Keratinocyte (primary cell): ENCODE results near the gene CGB5. TPM values are rescaled to one million over a fixed set of nuclear protein-coding genes. Genes with fewer than 3 reads are reported as not detected.

Source experiments
- DNase-seq: peaks from one replicate; pipeline ENCODE4 v3.0.0-alpha.2; 2011; ENCODE audit warnings: low read depth, missing footprints, low spot score
- FAIRE-seq: peaks from 2 replicates; lab custom pipeline; 2011; peaks lifted over from hg19 to GRCh38; lab: Jason Lieb, UNC
- H2AFZ ChIP-seq: 2 replicates; pipeline ENCODE4 v1.6.0; 2012; ENCODE audit warnings: low read length, control low read depth, inconsistent platforms; ENCODE audit not compliant: control insufficient read depth
- H3K27ac ChIP-seq: 2 replicates; pipeline ENCODE4 v1.5.1; 2011; ENCODE audit warnings: low read length; ENCODE audit not compliant: control insufficient read depth, insufficient read depth
- H3K27me3 ChIP-seq: 3 replicates; pipeline ENCODE4 v1.6.0; 2011; ENCODE audit warnings: low read length; ENCODE audit not compliant: control insufficient read depth, insufficient read depth; ENCODE audit errors: extremely low read depth
- H3K36me3 ChIP-seq, 2 experiments: 2 replicates in 1 of 2; 3 replicates in 1 of 2; pipeline ENCODE4 v1.5.1; 2011; ENCODE audit warnings: low read length in 2 of 2, mild to moderate bottlenecking in 1 of 2; ENCODE audit not compliant: control insufficient read depth in 2 of 2, insufficient read depth in 2 of 2; ENCODE audit errors: extremely low read depth in 1 of 2
- H3K4me1 ChIP-seq: 3 replicates; pipeline ENCODE4 v1.5.1; 2011; ENCODE audit warnings: low read length; ENCODE audit not compliant: control insufficient read depth, insufficient read depth; ENCODE audit errors: extremely low read depth
- H3K4me2 ChIP-seq: 3 replicates; pipeline ENCODE4 v1.6.0; 2011; ENCODE audit warnings: low read depth, low read length; ENCODE audit not compliant: control insufficient read depth, insufficient read depth; ENCODE audit errors: extremely low read depth
- H3K4me3 ChIP-seq, 3 experiments: fragments of 200-600 bp in 1 of 3; sonication (generic) in 1 of 3; 2 replicates in 2 of 3; 3 replicates in 1 of 3; pipeline ENCODE4 v1.5.1; 2011 to 2016; ENCODE audit warnings: low read length in 3 of 3, mild to moderate bottlenecking in 3 of 3, control low read depth in 2 of 3, inconsistent platforms in 1 of 3, low read depth in 1 of 3, mixed read lengths in 1 of 3, mixed run types in 1 of 3, moderate library complexity in 1 of 3; ENCODE audit not compliant: control insufficient read depth in 2 of 3, insufficient read depth in 2 of 3; ENCODE audit errors: extremely low read depth in 1 of 3
- H3K79me2 ChIP-seq: 2 replicates; pipeline ENCODE4 v1.6.0; 2012; ENCODE audit warnings: low read length; ENCODE audit not compliant: control insufficient read depth, insufficient read depth
- H3K9ac ChIP-seq: 3 replicates; pipeline ENCODE4 v1.6.0; 2011; ENCODE audit warnings: low read length; ENCODE audit not compliant: control insufficient read depth, insufficient read depth; ENCODE audit errors: extremely low read depth
- H3K9me1 ChIP-seq: 3 replicates; pipeline ENCODE4 v1.6.0; 2011; ENCODE audit warnings: low read length; ENCODE audit not compliant: control insufficient read depth, insufficient read depth; ENCODE audit errors: extremely low read depth
- H3K9me3 ChIP-seq: 2 replicates; pipeline ENCODE4 v1.5.1; 2012; ENCODE audit warnings: low read depth, low read length; ENCODE audit not compliant: control insufficient read depth
- H4K20me1 ChIP-seq: 3 replicates; pipeline ENCODE4 v1.6.0; 2011; ENCODE audit warnings: low read length; ENCODE audit not compliant: control insufficient read depth, insufficient read depth; ENCODE audit errors: extremely low read depth
- EZH2 ChIP-seq: IDR thresholded peaks from one replicate; pipeline ENCODE4 v1.6.1; 2012; ENCODE audit warnings: inconsistent platforms, mild to moderate bottlenecking, low read length, moderate library complexity
- dilution Hi-C: fragments of 300-500 bp; cut with MboI; formaldehyde crosslinking; loops from one replicate; pipeline ENCODE4 v1.7.0; 2020; ENCODE audit warnings: low sequenced_read_pairs; ENCODE audit not compliant: extremely low pct_ligation_motif_present
- polyA plus RNA-seq, 5 experiments: library from polyadenylated mRNA; depleted of rRNA in 3 of 5; stranded (reverse) in 3 of 5; stranded (forward) in 1 of 5; unstranded in 1 of 5; fragments of >200 nt; gene quantifications; 1 replicate in 1 of 5; 2 replicates in 3 of 5; 3 replicates in 1 of 5; pipeline versions ENCODE4 v1.2.1 to v1.2.3, GENCODE V29; 2011 to 2012; ENCODE audit warnings: missing spikeins in 2 of 5, low read depth in 1 of 5, low replicate concordance in 1 of 5
- TF ChIP-seq, protein P1 (sequence below), 3 experiments: IDR thresholded peaks in 1 of 3; conservative IDR thresholded peaks in 1 of 3; optimal IDR thresholded peaks in 1 of 3; 2 replicates in 2 of 3; 3 replicates in 1 of 3; pipeline versions ENCODE3 to v1.5.1; 2011; ENCODE audit warnings: low read length in 3 of 3, mild to moderate bottlenecking in 3 of 3, moderate library complexity in 2 of 3, control low read depth in 1 of 3, inconsistent platforms in 1 of 3; ENCODE audit not compliant: insufficient read depth in 2 of 3; ENCODE audit errors: extremely low read depth in 1 of 3

Gene CGB5
- polyA plus RNA-seq, 1 donor (not counting 4 experiments of a cell fraction or from before 2014, with no cell fraction given), result 0.21 TPM

GRCh38 chr19:49057636-49058234 lies 14.1 kb downstream of the CGB5 start, which contains the start of gene CGB7:
TSS of gene CGB7 (minus strand) at chr19:49057749. CDS start at chr19:49055375, 2,374 bp downstream.
- peak within 1 kb of the TSS; percentile 41 for H2AFZ ChIP-seq
- H3K9me1 ChIP-seq, result peaks cover 2% of the 10 kb centered on the region
- no peaks in the 10 kb centered on the region for H3K9me3 ChIP-seq
- peak within 1 kb of the TSS; percentile 79 for H3K9ac ChIP-seq
- FAIRE-seq (no peak), DNase-seq (no peak)
- no peaks in the 10 kb centered on the region for H3K27me3 ChIP-seq
- H3K4me3 ChIP-seq, result peak within 1 kb of the TSS; percentile 52 to 79 (median 68)
- dilution Hi-C loops, result no loop called here
- peaks cover 1 to 3% of the 10 kb centered on the region in 2 experiments for H3K36me3 ChIP-seq
- H3K4me2 ChIP-seq, result peak within 1 kb of the TSS; percentile 95
- no peaks in the 10 kb centered on the region for H3K79me2 ChIP-seq
- H4K20me1 ChIP-seq, result no peaks in the 10 kb centered on the region
- no peak for TF ChIP-seq EZH2
- TF ChIP-seq, protein P1, sequence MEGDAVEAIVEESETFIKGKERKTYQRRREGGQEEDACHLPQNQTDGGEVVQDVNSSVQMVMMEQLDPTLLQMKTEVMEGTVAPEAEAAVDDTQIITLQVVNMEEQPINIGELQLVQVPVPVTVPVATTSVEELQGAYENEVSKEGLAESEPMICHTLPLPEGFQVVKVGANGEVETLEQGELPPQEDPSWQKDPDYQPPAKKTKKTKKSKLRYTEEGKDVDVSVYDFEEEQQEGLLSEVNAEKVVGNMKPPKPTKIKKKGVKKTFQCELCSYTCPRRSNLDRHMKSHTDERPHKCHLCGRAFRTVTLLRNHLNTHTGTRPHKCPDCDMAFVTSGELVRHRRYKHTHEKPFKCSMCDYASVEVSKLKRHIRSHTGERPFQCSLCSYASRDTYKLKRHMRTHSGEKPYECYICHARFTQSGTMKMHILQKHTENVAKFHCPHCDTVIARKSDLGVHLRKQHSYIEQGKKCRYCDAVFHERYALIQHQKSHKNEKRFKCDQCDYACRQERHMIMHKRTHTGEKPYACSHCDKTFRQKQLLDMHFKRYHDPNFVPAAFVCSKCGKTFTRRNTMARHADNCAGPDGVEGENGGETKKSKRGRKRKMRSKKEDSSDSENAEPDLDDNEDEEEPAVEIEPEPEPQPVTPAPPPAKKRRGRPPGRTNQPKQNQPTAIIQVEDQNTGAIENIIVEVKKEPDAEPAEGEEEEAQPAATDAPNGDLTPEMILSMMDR (optimal IDR thresholded peaks at IDR 0.05 in 1 of 3, IDR thresholded peaks at IDR 0.05 in 1 of 3, conservative IDR thresholded peaks at IDR 0.05 in 1 of 3; ENCODE audit: extremely low read depth in 1 of 3, insufficient read depth in 2 of 3, low read length in 3 of 3), result no peak
- peak within 1 kb of the TSS; percentile 40 for H3K27ac ChIP-seq
- H3K4me1 ChIP-seq, result peaks cover 14% of the 10 kb centered on the region

GRCh38 chr19:49058562-49058961 lies 14.9 kb downstream of the CGB5 start:
- no peak for DNase-seq
- no peak overlapping the region for H3K9ac ChIP-seq
- H3K79me2 ChIP-seq, result no peaks in the 10 kb centered on the region
- no peak overlapping the region for H2AFZ ChIP-seq
- no peak overlapping the region for H3K4me3 ChIP-seq
- H3K36me3 ChIP-seq, result peaks cover 3 to 4% of the 10 kb centered on the region in 2 experiments
- H3K4me1 ChIP-seq, result peaks cover 16% of the 10 kb centered on the region
- H3K9me1 ChIP-seq, result peaks cover 2% of the 10 kb centered on the region
- dilution Hi-C loops, result no loop called here
- peak overlapping the region; percentile 10 for H3K4me2 ChIP-seq
- no peak overlapping the region for H3K27ac ChIP-seq
- H3K9me3 ChIP-seq, result no peaks in the 10 kb centered on the region
- TF ChIP-seq, protein P1 (optimal IDR thresholded peaks at IDR 0.05 in 1 of 3, IDR thresholded peaks at IDR 0.05 in 1 of 3, conservative IDR thresholded peaks at IDR 0.05 in 1 of 3; ENCODE audit: extremely low read depth in 1 of 3, insufficient read depth in 2 of 3, low read length in 3 of 3), result no peak
- no peak for TF ChIP-seq EZH2
- no peak for FAIRE-seq
- H4K20me1 ChIP-seq, result no peaks in the 10 kb centered on the region
- H3K27me3 ChIP-seq, result no peaks in the 10 kb centered on the region
